Mesodermal cell (in vitro differentiated cells): ENCODE results near the gene FBXO44.

ENCODE experiments used
- H3K27ac ChIP-seq: 2 replicates; pipeline ENCODE4 v1.7.0; 2013; ENCODE audit warnings: mild to moderate bottlenecking, low read depth, low read length, moderate library complexity; ENCODE audit not compliant: severe bottlenecking
- H3K36me3 ChIP-seq: 2 replicates; pipeline ENCODE4 v1.7.1; 2013; ENCODE audit warnings: mild to moderate bottlenecking, low read length, moderate library complexity; ENCODE audit not compliant: control insufficient read depth, insufficient read depth
- H3K4me1 ChIP-seq: one replicate; pipeline ENCODE4 v1.7.1; 2013; ENCODE audit warnings: mild to moderate bottlenecking, low read length; ENCODE audit not compliant: insufficient read depth, control insufficient read depth, poor library complexity, severe bottlenecking
- H3K4me3 ChIP-seq: 2 replicates; pipeline ENCODE4 v1.7.0; 2013; ENCODE audit warnings: low read length, control low read depth, mild to moderate bottlenecking; ENCODE audit not compliant: insufficient read depth, poor library complexity, severe bottlenecking; ENCODE audit errors: extremely low read depth
- H3K9me3 ChIP-seq: 2 replicates; pipeline ENCODE4 v1.7.1; 2013; ENCODE audit warnings: mild to moderate bottlenecking, low read length, moderate library complexity; ENCODE audit not compliant: control insufficient read depth
- WGBS, 2 experiments: methylation state at CpG; one replicate each; pipeline ENCODE4 v1.1.5; 2013; ENCODE audit warnings: missing lambda C conversion rate in 2 of 2; ENCODE audit not compliant: insufficient coverage in 2 of 2; 5-methylcytosine and 5-hydroxymethylcytosine counted together

FBXO44 gene

GRCh38 chr1:11617741-11618140 is 36.9 kb upstream of the FBXO44 start:
- no peak overlapping the region for H3K4me3 ChIP-seq
- no peaks in the 10 kb centered on the region for H3K36me3 ChIP-seq
- WGBS, 2 experiments, result 60 to 90% methylated on average over 1 to 2 of the region's 2 CpGs
- no peaks in the 10 kb centered on the region for H3K4me1 ChIP-seq
- no peaks in the 10 kb centered on the region for H3K9me3 ChIP-seq
- no peak overlapping the region for H3K27ac ChIP-seq

DNA sequence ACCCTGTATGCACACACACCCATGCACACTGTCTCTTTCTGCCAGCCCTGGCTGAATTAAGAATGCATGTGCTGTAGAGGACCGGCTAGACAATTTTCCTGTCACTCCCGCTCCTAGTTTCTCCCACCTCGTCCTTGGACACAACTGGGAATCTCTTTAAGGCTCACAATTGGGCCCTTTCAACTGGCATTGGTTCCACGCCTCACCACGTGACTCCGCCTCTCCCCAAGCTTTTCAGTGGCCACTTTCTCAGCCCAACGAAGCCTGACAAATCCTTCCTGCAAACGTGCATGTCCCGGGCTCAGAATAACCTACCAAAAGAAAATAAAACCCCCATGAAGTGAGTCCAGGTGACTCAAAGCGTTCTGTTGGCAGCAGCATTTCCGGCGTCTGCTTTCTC is 34.3 kb upstream of the FBXO44 start:
- Histone ChIP-seq H3K4me3 (no peak overlapping the region), H3K36me3 (no peaks in the 10 kb centered on the region)
- 71 to 73% methylated on average over 11 to 12 of the region's 12 CpGs for WGBS, 2 experiments

DNA sequence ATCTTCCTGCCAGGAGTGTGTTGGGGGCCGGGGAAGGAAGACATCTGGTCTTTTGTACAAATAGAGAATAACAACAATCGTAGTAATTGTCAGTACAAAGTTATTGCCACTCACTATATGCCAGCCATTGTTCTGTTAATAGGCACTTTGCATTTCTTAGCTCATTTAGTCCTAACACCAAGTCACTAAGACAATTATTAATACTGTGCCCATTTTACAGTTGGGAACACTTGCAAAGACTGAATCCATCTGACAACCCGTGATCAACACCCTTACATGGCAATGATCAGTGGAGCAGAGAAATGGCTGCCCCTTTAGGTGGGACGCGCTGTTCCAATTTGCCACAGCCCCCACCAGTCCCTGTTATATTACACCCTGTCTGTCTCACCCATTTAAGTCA is 33.8 kb upstream of the FBXO44 start:
- no peaks in the 10 kb centered on the region for H3K4me1 ChIP-seq

More for the DNA sequence above, 34.3 kb upstream of the FBXO44 start:
- Histone ChIP-seq H3K4me1 (no peaks in the 10 kb centered on the region), H3K27ac (no peak overlapping the region), H3K9me3 (no peaks in the 10 kb centered on the region)

GRCh38 chr1:11622398-11622797 is 32.3 kb upstream of the FBXO44 start:
- 75 to 93% methylated on average over 1 to 2 of the region's 3 CpGs for WGBS, 2 experiments
- no peaks in the 10 kb centered on the region for H3K36me3 ChIP-seq
- no peaks in the 10 kb centered on the region for H3K4me1 ChIP-seq
- H3K9me3 ChIP-seq, result no peaks in the 10 kb centered on the region
- H3K27ac ChIP-seq, result no peak overlapping the region
- H3K4me3 ChIP-seq, result no peak overlapping the region

More for the DNA sequence above, 33.8 kb upstream of the FBXO44 start:
- Histone ChIP-seq H3K9me3 (no peaks in the 10 kb centered on the region), H3K4me3 (no peak overlapping the region), H3K36me3 (no peaks in the 10 kb centered on the region), H3K27ac (no peak overlapping the region)
- 87 to 97% methylated on average over 4 to 5 of the region's 5 CpGs for WGBS, 2 experiments

DNA sequence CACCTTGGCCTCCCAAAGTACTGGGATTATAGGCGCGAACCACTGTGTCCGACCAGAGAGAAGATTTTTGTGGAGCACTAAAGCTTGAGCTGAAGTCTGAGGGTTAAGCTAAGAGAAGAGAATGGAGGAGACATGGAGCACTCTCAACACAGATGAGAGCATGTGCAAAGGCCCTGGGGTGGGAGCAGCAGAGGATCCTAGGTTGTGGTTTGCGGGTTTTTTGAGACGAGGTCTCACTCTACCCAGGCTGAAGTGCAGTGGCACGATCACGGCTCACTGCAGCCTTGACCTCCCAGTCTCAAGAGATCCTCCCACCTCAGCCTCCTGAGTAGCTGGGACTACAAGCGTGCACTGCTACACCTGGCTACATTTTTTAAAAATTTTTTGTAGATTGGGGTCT is 31.0 kb upstream of the FBXO44 start:
- Histone ChIP-seq H3K9me3 (no peaks in the 10 kb centered on the region), H3K36me3 (no peaks in the 10 kb centered on the region), H3K27ac (no peak overlapping the region), H3K4me1 (no peaks in the 10 kb centered on the region), H3K4me3 (no peak overlapping the region)
- 70 to 80% methylated on average over 5 to 6 of the region's 8 CpGs for WGBS, 2 experiments

GRCh38 chr1:11626551-11626950 is 28.1 kb upstream of the FBXO44 start:
- WGBS, 2 experiments, result 74 to 100% methylated on average over 1 to 3 of the region's 3 CpGs
- Histone ChIP-seq H3K27ac (no peak overlapping the region), H3K4me3 (no peak overlapping the region), H3K36me3 (no peaks in the 10 kb centered on the region), H3K4me1 (no peaks in the 10 kb centered on the region), H3K9me3 (no peaks in the 10 kb centered on the region)

- no peak overlapping the region for H3K27ac ChIP-seq
- H3K4me3 ChIP-seq, result no peak overlapping the region
- WGBS, 2 experiments, result 87 to 91% methylated on average over 5 to 7 of the region's 7 CpGs
- no peaks in the 10 kb centered on the region for H3K36me3 ChIP-seq
- no peaks in the 10 kb centered on the region for H3K4me1 ChIP-seq
- H3K9me3 ChIP-seq, result no peaks in the 10 kb centered on the region
Observed at GRCh38 chr1:11628767-11629166, 25.9 kb upstream of the FBXO44 start.

- Histone ChIP-seq H3K4me3 (no peak overlapping the region), H3K4me1 (no peaks in the 10 kb centered on the region), H3K9me3 (no peaks in the 10 kb centered on the region), H3K27ac (no peak overlapping the region), H3K36me3 (no peaks in the 10 kb centered on the region)
- 82 to 91% methylated on average over 9 of the region's 15 CpGs for WGBS, 2 experiments
Observed at GRCh38 chr1:11629184-11630016, 25.3 kb upstream of the FBXO44 start.

DNA sequence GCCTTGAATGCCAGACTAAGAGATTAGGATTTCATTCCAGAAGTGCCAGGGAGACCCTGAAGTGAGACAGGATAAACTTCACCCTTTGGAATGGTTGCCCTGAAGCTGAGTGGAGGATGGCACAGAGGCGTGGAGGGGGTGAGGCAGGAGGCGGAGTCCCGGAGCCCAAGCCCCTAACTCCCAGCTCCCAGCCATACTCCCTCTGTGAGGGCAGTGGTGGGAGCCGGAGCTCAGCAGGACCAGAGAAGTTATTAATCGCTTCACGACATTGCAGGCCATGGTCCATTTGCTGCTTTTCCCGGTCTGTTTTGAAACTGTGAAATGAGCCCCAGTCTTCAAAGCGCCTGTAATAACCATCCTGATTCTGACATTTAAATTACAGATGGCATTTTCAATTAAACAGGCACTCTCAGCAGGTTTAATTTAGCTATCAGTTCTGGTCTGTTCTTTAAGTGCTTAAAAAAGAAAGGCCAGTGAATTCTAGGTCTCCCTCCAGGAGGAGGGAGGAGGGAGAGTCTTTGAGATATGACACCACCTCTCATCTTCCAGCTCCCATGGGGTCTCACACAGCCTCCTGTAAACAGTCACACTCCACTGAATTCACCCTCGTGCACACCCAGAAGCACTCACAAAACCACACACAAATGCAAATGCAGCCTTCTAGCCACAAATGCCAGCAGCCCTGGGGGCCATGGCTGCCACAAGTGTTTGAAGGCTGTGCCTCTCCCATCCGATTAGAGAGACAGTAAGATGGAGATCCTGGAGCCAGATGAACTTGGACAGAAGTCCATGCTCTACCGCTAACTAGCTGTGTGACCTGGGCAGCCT is 20.1 kb upstream of the FBXO44 start:
- Histone ChIP-seq H3K9me3 (no peaks in the 10 kb centered on the region), H3K4me1 (no peaks in the 10 kb centered on the region), H3K27ac (no peak overlapping the region), H3K4me3 (no peak overlapping the region), H3K36me3 (no peaks in the 10 kb centered on the region)
- WGBS, 2 experiments, result 71 to 76% methylated on average over 7 to 9 of the region's 11 CpGs

DNA sequence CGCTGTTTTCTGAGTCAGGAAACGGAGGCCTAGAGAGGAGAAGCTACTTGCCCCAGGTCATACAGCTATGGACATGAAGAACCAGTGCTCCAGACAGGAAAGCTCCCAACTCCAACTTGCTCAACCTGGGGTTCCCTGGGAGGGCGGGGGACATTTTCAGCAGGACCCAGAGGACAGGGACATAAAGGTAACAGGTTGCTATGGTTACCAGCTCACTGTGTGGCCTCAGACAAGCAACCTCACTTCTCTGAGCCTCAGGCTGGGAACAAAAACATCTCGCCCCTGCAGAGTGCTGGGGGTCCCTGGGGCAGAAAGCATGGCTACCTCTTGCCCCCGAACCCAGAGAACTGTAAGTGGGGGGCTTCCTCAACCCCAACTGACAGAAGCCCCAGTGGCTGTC is 16.6 kb upstream of the FBXO44 start:
- Histone ChIP-seq H3K27ac (no peak overlapping the region), H3K4me1 (no peaks in the 10 kb centered on the region), H3K9me3 (no peaks in the 10 kb centered on the region), H3K4me3 (no peak overlapping the region), H3K36me3 (no peaks in the 10 kb centered on the region)
- WGBS, 2 experiments, result 66 to 72% methylated on average over 3 to 5 of the region's 5 CpGs

DNA sequence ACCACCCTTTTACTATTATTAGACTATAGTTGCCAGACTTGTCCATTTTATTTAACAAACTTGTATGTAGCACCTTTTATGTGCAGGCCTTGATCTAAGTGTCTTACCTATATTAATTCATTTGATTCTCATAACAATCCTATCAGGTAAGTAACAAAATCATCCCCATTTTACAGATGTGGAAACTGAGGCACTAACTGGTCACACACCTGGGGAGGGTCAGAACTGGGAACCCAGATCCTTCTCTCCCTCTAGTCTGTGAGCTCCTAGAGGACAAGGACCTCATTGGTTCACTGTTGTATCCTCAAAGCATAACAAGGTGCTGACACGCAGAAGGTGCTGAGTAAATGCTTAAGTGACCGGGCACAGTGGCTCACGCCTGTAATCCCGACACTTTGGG is 15.3 kb upstream of the FBXO44 start:
- H3K36me3 ChIP-seq, result no peaks in the 10 kb centered on the region
- H3K4me1 ChIP-seq, result no peaks in the 10 kb centered on the region
- no peak overlapping the region for H3K27ac ChIP-seq
- WGBS, 2 experiments, result 84 to 95% methylated on average over 4 of the region's 4 CpGs
- H3K4me3 ChIP-seq, result no peak overlapping the region
- no peaks in the 10 kb centered on the region for H3K9me3 ChIP-seq
